ENCODE results near the gene TENT5A.

The TENT5A gene

GRCh38 chr6:81752084-81752920 is at the start of gene TENT5A:
Gene TENT5A (minus strand): TSS chr6:81752681. CDS start chr6:81752141, 540 bp downstream.
- FAIRE-seq (no peak), DNase-seq (ENCODE audit: insufficient read length, low spot score) (peak; percentile 60)
- TF ChIP-seq, protein P1, sequence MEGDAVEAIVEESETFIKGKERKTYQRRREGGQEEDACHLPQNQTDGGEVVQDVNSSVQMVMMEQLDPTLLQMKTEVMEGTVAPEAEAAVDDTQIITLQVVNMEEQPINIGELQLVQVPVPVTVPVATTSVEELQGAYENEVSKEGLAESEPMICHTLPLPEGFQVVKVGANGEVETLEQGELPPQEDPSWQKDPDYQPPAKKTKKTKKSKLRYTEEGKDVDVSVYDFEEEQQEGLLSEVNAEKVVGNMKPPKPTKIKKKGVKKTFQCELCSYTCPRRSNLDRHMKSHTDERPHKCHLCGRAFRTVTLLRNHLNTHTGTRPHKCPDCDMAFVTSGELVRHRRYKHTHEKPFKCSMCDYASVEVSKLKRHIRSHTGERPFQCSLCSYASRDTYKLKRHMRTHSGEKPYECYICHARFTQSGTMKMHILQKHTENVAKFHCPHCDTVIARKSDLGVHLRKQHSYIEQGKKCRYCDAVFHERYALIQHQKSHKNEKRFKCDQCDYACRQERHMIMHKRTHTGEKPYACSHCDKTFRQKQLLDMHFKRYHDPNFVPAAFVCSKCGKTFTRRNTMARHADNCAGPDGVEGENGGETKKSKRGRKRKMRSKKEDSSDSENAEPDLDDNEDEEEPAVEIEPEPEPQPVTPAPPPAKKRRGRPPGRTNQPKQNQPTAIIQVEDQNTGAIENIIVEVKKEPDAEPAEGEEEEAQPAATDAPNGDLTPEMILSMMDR (IDR thresholded peaks at IDR 0.05; ENCODE audit: insufficient read depth, missing control alignments): no peak

DNA sequence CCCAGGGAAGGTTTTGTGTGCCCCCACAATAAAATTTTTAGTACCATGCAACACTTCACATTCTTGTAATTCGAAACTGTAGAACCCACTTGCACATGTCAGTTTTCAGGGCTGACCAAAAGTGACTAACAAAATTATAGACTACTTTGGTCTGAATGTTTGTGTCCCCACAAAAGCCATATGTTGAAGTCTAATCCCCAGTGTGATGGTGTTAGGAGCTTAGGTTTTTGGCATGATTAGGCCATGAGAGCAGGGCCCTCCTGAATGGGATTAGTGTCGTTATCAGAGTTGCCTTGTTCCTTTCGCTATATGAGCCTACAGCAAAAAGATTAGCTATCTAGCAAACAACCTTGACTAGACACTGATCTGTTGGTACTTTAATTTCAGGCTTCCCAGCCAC is 49.0 kb upstream of the TENT5A start:
- no peak for DNase-seq (ENCODE audit: insufficient read length, low spot score)
- peak; percentile 67 for FAIRE-seq
- TF ChIP-seq, protein P1 (IDR thresholded peaks at IDR 0.05; ENCODE audit: insufficient read depth, missing control alignments): no peak

- no peak for DNase-seq (ENCODE audit: insufficient read length, low spot score)
- FAIRE-seq: no peak
- TF ChIP-seq, protein P1 (IDR thresholded peaks at IDR 0.05; ENCODE audit: insufficient read depth, missing control alignments): no peak
Observed at GRCh38 chr6:81800666-81801065, 48.2 kb upstream of the TENT5A start.

DNA sequence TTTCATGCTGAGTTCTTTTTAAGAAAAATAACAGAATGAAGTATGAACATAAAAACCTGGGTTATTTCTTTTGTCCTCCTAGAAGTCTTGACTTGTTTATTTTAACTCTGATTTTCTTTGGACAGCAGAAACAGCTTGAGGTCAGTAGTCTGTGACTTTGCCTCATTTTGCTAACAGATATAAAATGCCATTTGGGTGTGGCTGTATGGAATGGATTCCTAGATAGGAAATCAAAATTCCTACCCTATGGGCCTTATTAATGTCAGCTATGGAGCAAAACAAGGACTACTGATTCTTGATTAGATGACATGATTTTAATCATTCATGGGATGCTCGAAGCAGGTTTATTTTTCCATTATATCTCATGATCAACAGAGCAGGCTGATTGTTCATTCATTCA is 46.8 kb upstream of the TENT5A start:
- FAIRE-seq: no peak
- DNase-seq (ENCODE audit: insufficient read length, low spot score): no peak
- TF ChIP-seq, protein P1 (IDR thresholded peaks at IDR 0.05; ENCODE audit: insufficient read depth, missing control alignments): no peak

- DNase-seq (ENCODE audit: insufficient read length, low spot score) (no peak), FAIRE-seq (no peak)
- TF ChIP-seq, protein P1 (IDR thresholded peaks at IDR 0.05; ENCODE audit: insufficient read depth, missing control alignments): no peak
Observed at GRCh38 chr6:81797591-81797990, 45.1 kb upstream of the TENT5A start.

DNA sequence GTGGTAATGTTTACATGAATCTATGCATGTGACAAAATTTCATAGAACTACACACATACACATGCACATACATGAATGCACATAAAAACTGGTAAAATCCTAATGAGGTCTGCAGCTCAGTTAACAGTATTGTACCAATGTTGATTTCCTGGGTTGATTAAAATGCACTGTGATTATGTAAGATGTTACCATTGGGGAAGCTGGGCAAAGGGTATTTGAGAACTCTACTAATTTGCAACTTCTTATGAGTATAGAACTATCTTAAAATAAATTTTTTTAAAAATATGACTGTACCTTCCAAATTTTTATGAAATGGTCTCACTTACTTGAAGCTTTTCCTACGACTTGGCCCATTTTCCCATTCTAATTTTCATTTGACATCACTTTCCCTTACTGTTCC is 43.4 kb upstream of the TENT5A start:
- TF ChIP-seq, protein P1 (IDR thresholded peaks at IDR 0.05; ENCODE audit: insufficient read depth, missing control alignments): no peak
- no peak for FAIRE-seq

DNA sequence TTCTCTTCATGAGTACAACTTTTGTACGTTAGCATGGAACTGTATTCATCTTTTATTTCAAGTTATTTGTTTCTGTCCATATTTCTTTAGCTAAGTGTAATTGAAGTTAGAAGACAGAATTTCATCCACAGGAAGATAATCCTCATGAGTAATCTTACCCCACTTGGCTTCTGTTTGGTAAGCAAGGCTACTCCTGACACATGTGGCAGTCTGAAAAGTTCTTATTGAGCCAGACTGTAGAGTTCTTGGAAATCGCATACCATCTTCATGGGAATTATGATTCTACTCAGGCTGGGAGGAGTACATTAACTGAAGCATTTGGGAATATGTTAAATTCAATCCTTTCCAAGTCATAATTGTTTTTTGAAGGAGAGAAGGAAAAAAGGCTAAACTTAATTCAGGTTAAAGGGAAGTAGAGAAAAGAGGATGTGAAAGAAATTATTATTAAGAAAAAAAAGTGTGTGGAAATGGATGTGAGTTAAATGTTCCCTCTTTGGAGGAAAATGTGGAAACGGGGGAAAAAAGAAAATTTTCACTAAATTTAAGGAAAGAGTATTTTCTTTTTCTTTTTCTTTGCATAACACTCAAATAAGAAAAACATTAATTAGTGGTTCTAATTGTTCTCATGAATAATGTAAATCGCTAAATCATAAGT is 41.5 kb upstream of the TENT5A start:
- no peak for FAIRE-seq
- DNase-seq (ENCODE audit: insufficient read length, low spot score): no peak
- TF ChIP-seq, protein P1 (IDR thresholded peaks at IDR 0.05; ENCODE audit: insufficient read depth, missing control alignments): no peak

More for the DNA sequence above, 43.4 kb upstream of the TENT5A start:
- DNase-seq (ENCODE audit: insufficient read length, low spot score): no peak
